A673 (cell line): ENCODE measurements around the gene SHISA5. TPM values are rescaled to one million over a fixed set of nuclear protein-coding genes. Genes with fewer than 3 reads are reported as not detected.

Source experiments
- BruUV-seq: library from RNA; stranded (reverse); fragments of 400-500 nt; replicated peaks from 2 replicates; lab custom pipeline; 2021; lab: Mats Ljungman, UMichigan
- CTCF ChIA-PET: fragments of 300-600 bp; sonication (Branson Sonifier 250); formaldehyde crosslinking; loops from one replicate; lab custom pipeline; 2022; ENCODE audit warnings: antibody characterized with exemption; lab: Charles Lee
- POLR2A ChIA-PET: fragments of 300-600 bp; sonication (Branson Sonifier 250); formaldehyde crosslinking; loops from one replicate; lab custom pipeline; 2022; ENCODE audit warnings: antibody characterized with exemption; ENCODE audit not compliant: low non-redundant PET; lab: Charles Lee
- DNase-seq: peaks from one replicate; pipeline ENCODE4 v3.0.0-alpha.2; 2015; ENCODE audit warnings: low spot score
- H3K27ac ChIP-seq: fragments of 200-600 bp; sonication (generic); 2 replicates; pipeline ENCODE4 v1.5.1; 2016; ENCODE audit warnings: mixed run types, low read depth, mild to moderate bottlenecking, mixed read lengths, antibody characterized with exemption, low read length; ENCODE audit not compliant: poor library complexity, severe bottlenecking
- H3K27me3 ChIP-seq: fragments of 200-600 bp; sonication (generic); replicated peaks from 2 replicates; pipeline ENCODE4 v1.6.1; 2017; ENCODE audit warnings: mixed run types, low read depth, mild to moderate bottlenecking, mixed read lengths, antibody characterized with exemption, low read length; ENCODE audit not compliant: insufficient read depth, poor library complexity
- H3K36me3 ChIP-seq: fragments of 200-600 bp; sonication (generic); 2 replicates; pipeline ENCODE4 v1.6.1; 2016; ENCODE audit warnings: mixed run types, mild to moderate bottlenecking, mixed read lengths, antibody characterized with exemption, low read length; ENCODE audit not compliant: insufficient read depth, poor library complexity, severe bottlenecking
- H3K4me1 ChIP-seq: fragments of 200-600 bp; sonication (generic); 2 replicates; pipeline ENCODE4 v1.6.1; 2017; ENCODE audit warnings: mixed run types, mild to moderate bottlenecking, mixed read lengths, antibody characterized with exemption, low read length; ENCODE audit not compliant: insufficient read depth, poor library complexity, severe bottlenecking
- H3K4me3 ChIP-seq: fragments of 200-600 bp; sonication (generic); 2 replicates; pipeline ENCODE4 v1.5.1; 2016; ENCODE audit warnings: low read depth, mixed run types, mild to moderate bottlenecking, mixed read lengths, low read length; ENCODE audit not compliant: poor library complexity, severe bottlenecking
- H3K9me3 ChIP-seq: fragments of 200-600 bp; sonication (generic); 2 replicates; pipeline ENCODE4 v1.6.1; 2016; ENCODE audit warnings: mixed run types, low read depth, mild to moderate bottlenecking, mixed read lengths, antibody characterized with exemption, low read length; ENCODE audit not compliant: poor library complexity, severe bottlenecking
- EZH2 ChIP-seq: fragments of 200-600 bp; sonication (generic); IDR thresholded peaks from 2 replicates; pipeline ENCODE4 v1.6.1; 2017; ENCODE audit warnings: borderline replicate concordance, low read depth, mild to moderate bottlenecking, mixed read lengths, antibody characterized with exemption, low read length; ENCODE audit not compliant: poor library complexity, severe bottlenecking
- intact Hi-C: fragments of 100-400 bp; cut with micrococcal nuclease; formaldehyde crosslinking; loops from one replicate; pipeline ENCODE4 v1.10.0; 2022; ENCODE audit not compliant: unreplicated experiment
- total RNA-seq: library from RNA; stranded (reverse); gene quantifications from 2 replicates; pipeline ENCODE4 v1.2.3, GENCODE V29; 2021
- TF ChIP-seq, protein P1 (sequence below): fragments of 300-800, 200-600 bp; sonication (generic); conservative IDR thresholded peaks from 2 replicates; pipeline ENCODE4 v1.5.1; 2017; ENCODE audit warnings: low read depth, mild to moderate bottlenecking, antibody characterized with exemption, low read length, moderate library complexity, mixed read lengths

Gene SHISA5
- total RNA-seq, 1 experiment from 2014 or later = 61.8 TPM

DNA sequence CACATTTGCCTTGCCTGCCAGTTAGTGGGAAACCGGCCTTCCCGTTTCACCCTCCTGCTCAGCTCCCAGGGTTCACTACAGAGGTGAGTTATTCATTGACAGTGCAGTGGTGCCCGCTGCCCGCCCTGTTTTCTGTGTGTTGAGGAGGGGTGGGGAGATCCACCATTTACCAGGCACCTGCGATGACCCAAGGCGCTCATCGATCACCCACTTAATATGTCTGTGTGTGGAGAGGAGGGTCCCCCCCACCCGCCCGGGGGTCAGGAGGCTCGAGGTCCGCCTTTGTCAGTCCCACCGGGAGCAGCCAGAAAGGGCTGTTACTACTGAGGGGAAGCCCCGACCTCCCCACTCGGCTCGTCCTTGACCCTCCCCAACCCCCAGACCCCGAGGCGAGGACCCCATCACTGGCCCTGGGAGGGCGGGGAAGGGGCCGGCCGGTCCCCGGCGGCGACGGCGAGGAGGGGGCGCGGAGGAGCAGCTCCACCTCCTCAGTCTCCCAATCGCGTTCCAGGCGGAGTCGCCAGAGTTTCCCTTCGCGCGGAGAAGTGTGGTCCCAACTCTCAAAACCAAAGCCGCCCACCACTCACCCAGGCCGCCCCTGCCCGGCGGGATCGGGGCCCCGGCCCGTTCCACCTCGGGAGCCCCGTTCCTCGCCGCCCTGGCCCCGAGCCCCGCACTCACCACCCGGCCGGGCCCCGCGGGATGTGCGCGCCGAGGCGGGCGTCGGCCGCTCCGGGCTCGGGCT lies 75.2 kb downstream of the SHISA5 start:
- no TSS peak for BruUV-seq
- intact Hi-C loops = no loop called here
- H3K36me3 ChIP-seq = no peaks in the 10 kb centered on the region
- ChIA-PET CTCF (no interaction called here), POLR2A (no interaction called here)
- peak overlapping the region; percentile 62 for H3K4me3 ChIP-seq
- TF ChIP-seq, protein P1, sequence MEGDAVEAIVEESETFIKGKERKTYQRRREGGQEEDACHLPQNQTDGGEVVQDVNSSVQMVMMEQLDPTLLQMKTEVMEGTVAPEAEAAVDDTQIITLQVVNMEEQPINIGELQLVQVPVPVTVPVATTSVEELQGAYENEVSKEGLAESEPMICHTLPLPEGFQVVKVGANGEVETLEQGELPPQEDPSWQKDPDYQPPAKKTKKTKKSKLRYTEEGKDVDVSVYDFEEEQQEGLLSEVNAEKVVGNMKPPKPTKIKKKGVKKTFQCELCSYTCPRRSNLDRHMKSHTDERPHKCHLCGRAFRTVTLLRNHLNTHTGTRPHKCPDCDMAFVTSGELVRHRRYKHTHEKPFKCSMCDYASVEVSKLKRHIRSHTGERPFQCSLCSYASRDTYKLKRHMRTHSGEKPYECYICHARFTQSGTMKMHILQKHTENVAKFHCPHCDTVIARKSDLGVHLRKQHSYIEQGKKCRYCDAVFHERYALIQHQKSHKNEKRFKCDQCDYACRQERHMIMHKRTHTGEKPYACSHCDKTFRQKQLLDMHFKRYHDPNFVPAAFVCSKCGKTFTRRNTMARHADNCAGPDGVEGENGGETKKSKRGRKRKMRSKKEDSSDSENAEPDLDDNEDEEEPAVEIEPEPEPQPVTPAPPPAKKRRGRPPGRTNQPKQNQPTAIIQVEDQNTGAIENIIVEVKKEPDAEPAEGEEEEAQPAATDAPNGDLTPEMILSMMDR = no peak
- TF ChIP-seq EZH2 = no peak
- H3K4me1 ChIP-seq = peaks cover 7% of the 10 kb centered on the region
- no peaks in the 10 kb centered on the region for H3K27me3 ChIP-seq
- H3K9me3 ChIP-seq = no peaks in the 10 kb centered on the region
- peak; percentile 16 for DNase-seq
- peak overlapping the region; percentile 77 for H3K27ac ChIP-seq

- Histone ChIP-seq H3K27me3 (no peaks in the 10 kb centered on the region), H3K4me1 (peaks cover 7% of the 10 kb centered on the region), H3K4me3 (peak overlapping the region; percentile 62), H3K36me3 (no peaks in the 10 kb centered on the region), H3K27ac (no peak overlapping the region), H3K9me3 (no peaks in the 10 kb centered on the region)
- intact Hi-C loops = no loop called here
- DNase-seq = no peak
- ChIA-PET POLR2A (no interaction called here), CTCF (no interaction called here)
- BruUV-seq = no TSS peak
- TF ChIP-seq, protein P1 = no peak
- TF ChIP-seq EZH2 = no peak
Measured at GRCh38 chr3:48428088-48428571, 75.8 kb downstream of the SHISA5 start.

- CTCF ChIA-PET = no interaction called here
- POLR2A ChIA-PET = no interaction called here
- DNase-seq = no peak
Measured at GRCh38 chr3:48427630-48427962, 76.4 kb downstream of the SHISA5 start.

More at GRCh38 chr3:48427630-48427962, 76.4 kb downstream of the SHISA5 start:
- Histone ChIP-seq H3K27me3 (no peaks in the 10 kb centered on the region), H3K36me3 (no peaks in the 10 kb centered on the region), H3K4me1 (peaks cover 7% of the 10 kb centered on the region), H3K4me3 (no peak overlapping the region), H3K9me3 (no peaks in the 10 kb centered on the region), H3K27ac (no peak overlapping the region)
- no TSS peak for BruUV-seq
- TF ChIP-seq EZH2 = no peak
- TF ChIP-seq, protein P1 = no peak
- intact Hi-C loops = no loop called here
